Psoas muscle (tissue), 8 donors: ENCODE results near the gene WDR81. TPM values are rescaled to one million over a fixed set of nuclear protein-coding genes. Genes with fewer than 3 reads are reported as not detected.

ENCODE experiments used
- ATAC-seq, 4 donors: fragments of 200-7000 bp; cut with Tn5 transposase; one replicate each; pipeline ENCODE4 v1.9.1; 2020; ENCODE audit warnings: moderate library complexity in 3 of 4, mild to moderate bottlenecking in 2 of 4
- DNase-seq, 2 donors: peaks; one replicate each; pipeline ENCODE4 v3.0.0-alpha.2; 2020
- H3K27ac ChIP-seq: fragments of 200-600 bp; one replicate; pipeline ENCODE4 v1.8.0; 2022
- H3K27me3 ChIP-seq, 3 donors: fragments of 200-600 bp in 1 of 3; one replicate each; pipeline versions ENCODE4 v1.6.1 to v1.8.0; 2013 to 2022; ENCODE audit warnings: low read length in 2 of 3, mild to moderate bottlenecking in 2 of 3, moderate library complexity in 1 of 3; ENCODE audit not compliant: insufficient read depth in 3 of 3
- H3K36me3 ChIP-seq, 2 donors: fragments of 200-600 bp in 1 of 2; one replicate each; pipeline versions ENCODE4 v1.6.1 to v1.8.0; 2013 to 2022; ENCODE audit warnings: low read depth in 1 of 2, mild to moderate bottlenecking in 1 of 2, moderate library complexity in 1 of 2; ENCODE audit not compliant: insufficient read depth in 1 of 2
- H3K4me1 ChIP-seq: fragments of 200-600 bp; one replicate; pipeline ENCODE4 v1.8.0; 2022
- H3K4me3 ChIP-seq: fragments of 200-600 bp; one replicate; pipeline ENCODE4 v1.8.0; 2022; ENCODE audit warnings: mild to moderate bottlenecking
- H3K9me3 ChIP-seq: fragments of 200-600 bp; one replicate; pipeline ENCODE4 v1.8.0; 2022
- CTCF ChIP-seq: fragments of 200-600 bp; IDR thresholded peaks from one replicate; pipeline ENCODE4 v1.8.0; 2022; ENCODE audit warnings: antibody characterized with exemption
- WGBS, 3 donors: extraction: QIAGEN DNeasy Blood & Tissue Kit; methylation state at CpG; one replicate each; pipeline versions ENCODE4 v1.1.6 to v1.1.7; 2013; 5-methylcytosine and 5-hydroxymethylcytosine counted together
- intact Hi-C, 2 donors: fragments of 100-400 bp; cut with DNase I; formaldehyde crosslinking; loops; one replicate each; pipeline versions ENCODE4 v1.11.0 to v1.14.2; 2022
- polyA plus RNA-seq, 3 donors: library from polyadenylated mRNA; stranded (reverse); fragments of 200-250 nt; gene quantifications; one replicate each; pipeline ENCODE4 v1.2.3, GENCODE V29; 2013
- total RNA-seq, 4 donors: library from RNA; stranded (reverse); fragmentation: NEBNext Ultra II Directional in 2 of 4; extraction: Animal tissue kit (Norgen Biotek cat#: 25700) in 2 of 4; gene quantifications; one replicate each; pipeline versions ENCODE4 v1.2.1 to v1.2.4, GENCODE V29; 2021 to 2023
- donor health status: healthy with polysubstance abuse.
- donor health status: DM: no; HTN: no; CAD: no; lungs with moderate emphysema.
- donor health status: Bipolar disorder and iron deficiency.
- donor health status: healthy.
- donor health status: DM: yes; HTN: yes; CAD: no.
- donor health status: DM: no; HTN: no; CAD: no.
- donor health status: DM: no; HTN: no; CAD: no.
- donor health status: DM: yes; HTN: yes; CAD: no.

WDR81 gene
- total and polyA plus RNA-seq, 7 donors: 15.1 to 27.9 (median 18.5) TPM

GRCh38 chr17:1779571-1780131 is 55.1 kb downstream of the WDR81 start:
- Histone ChIP-seq H3K9me3 (no peaks in the 10 kb centered on the region), H3K27ac (peak overlapping the region; percentile 99), H3K27me3 (no peaks in the 10 kb centered on the region), H3K4me3 (peak overlapping the region; percentile 31), H3K36me3 (peaks cover 0 to 55% of the 10 kb centered on the region in 2 donors), H3K4me1 (peaks cover 59% of the 10 kb centered on the region)
- no peak for TF ChIP-seq CTCF
- DNase-seq (peak; percentile 82 to 84), ATAC-seq (peak in 1 of 4 donors; percentile 32)
- 15 to 26% (median 18%) methylated on average over 8 of the region's 8 CpGs for WGBS, 3 donors
- intact Hi-C loops: loop anchor here in 1 of 2 donors (10.0 kb wide), 1 partner anchor 85 kb away; no protein-coding TSS in a partner anchor

GRCh38 chr17:1782171-1782567 is 57.7 kb downstream of the WDR81 start:
- Histone ChIP-seq H3K9me3 (no peaks in the 10 kb centered on the region), H3K27ac (peak overlapping the region; percentile 99), H3K4me3 (peak overlapping the region; percentile 58), H3K4me1 (peaks cover 66% of the 10 kb centered on the region), H3K27me3 (no peaks in the 10 kb centered on the region), H3K36me3 (peaks cover 0 to 30% of the 10 kb centered on the region in 2 donors)
- intact Hi-C loops: loop anchor here (2.0 to 10.0 kb wide), 2 partner anchors 67 to 83 kb away; no protein-coding TSS in a partner anchor
- no peak for ATAC-seq
- peak; percentile 18 to 45 for DNase-seq
- TF ChIP-seq CTCF: no peak
- 50 to 52% (median 52%) methylated on average over 6 of the region's 6 CpGs for WGBS, 3 donors

GRCh38 chr17:1783271-1783670 is 58.8 kb downstream of the WDR81 start:
- TF ChIP-seq CTCF: no peak
- peak; percentile 79 to 86 for DNase-seq
- Histone ChIP-seq H3K27ac (peak overlapping the region; percentile 99), H3K4me3 (peak overlapping the region; percentile 58), H3K27me3 (no peaks in the 10 kb centered on the region), H3K4me1 (peaks cover 76% of the 10 kb centered on the region), H3K36me3 (peaks cover 0 to 19% of the 10 kb centered on the region in 2 donors), H3K9me3 (no peaks in the 10 kb centered on the region)
- ATAC-seq: peak; percentile 42 to 58 (median 56)
- 19 to 60% (median 43%) methylated on average over 19 of the region's 19 CpGs for WGBS, 3 donors
- intact Hi-C loops: loop anchor here (1.0 to 10.0 kb wide), 3 partner anchors 68 to 114 kb away; no protein-coding TSS in a partner anchor

- intact Hi-C loops: loop anchor here (1.0 to 10.0 kb wide), 5 partner anchors 64 to 115 kb away; no protein-coding TSS in a partner anchor
- H3K36me3 ChIP-seq: peaks cover 0 to 12% of the 10 kb centered on the region in 2 donors
- peak; percentile 82 for TF ChIP-seq CTCF
- WGBS, 3 donors: 32 to 38% (median 34%) methylated on average over 16 of the region's 16 CpGs
- peak overlapping the region; percentile 99 for H3K27ac ChIP-seq
- peak overlapping the region; percentile 58 for H3K4me3 ChIP-seq
- peak; percentile 87 to 93 for DNase-seq
- ATAC-seq: peak; percentile 84 to 85 (median 85)
- H3K9me3 ChIP-seq: no peaks in the 10 kb centered on the region
- peaks cover 72% of the 10 kb centered on the region for H3K4me1 ChIP-seq
- no peaks in the 10 kb centered on the region for H3K27me3 ChIP-seq
Observed at GRCh38 chr17:1783834-1784611, 59.5 kb downstream of the WDR81 start.
